H1 (cell line): ENCODE measurements around the gene FRRS1L.

ENCODE experiments used
- CTCF ChIP-seq, 3 experiments: IDR thresholded peaks; 1 replicate in 2 of 3; 2 replicates in 1 of 3; pipeline versions ENCODE4 v1.5.1 to v1.6.1; 2011; ENCODE audit warnings: low read length in 3 of 3, mild to moderate bottlenecking in 3 of 3, inconsistent platforms in 2 of 3, low read depth in 1 of 3, moderate library complexity in 1 of 3; ENCODE audit not compliant: insufficient read depth in 1 of 3; ENCODE audit errors: control extremely low read depth in 1 of 3
- EP300 ChIP-seq, 2 experiments: IDR thresholded peaks; 1 replicate in 1 of 2; 2 replicates in 1 of 2; pipeline ENCODE4 v1.6.1; 2011 to 2012; ENCODE audit warnings: low read depth in 2 of 2, low read length in 2 of 2, mild to moderate bottlenecking in 2 of 2, borderline replicate concordance in 1 of 2, inconsistent platforms in 1 of 2, moderate library complexity in 1 of 2
- MAX ChIP-seq: IDR thresholded peaks from 2 replicates; pipeline ENCODE4 v1.6.1; 2012; ENCODE audit warnings: inconsistent platforms
- POLR2AphosphoS5 ChIP-seq: IDR thresholded peaks from 2 replicates; pipeline ENCODE4 v1.6.1; 2011; ENCODE audit warnings: low read depth, low read length
- SIN3A ChIP-seq, 2 experiments: IDR thresholded peaks in 1 of 2; conservative IDR thresholded peaks in 1 of 2; 2 replicates each; pipeline ENCODE4 v1.6.1; 2011 to 2012; ENCODE audit warnings: low read length in 2 of 2, improper control_type of control experiment in 1 of 2, low read depth in 1 of 2, mild to moderate bottlenecking in 1 of 2

- TF ChIP-seq CTCF (IDR thresholded peaks at IDR 0.05; ENCODE audit: control extremely low read depth in 1 of 3, insufficient read depth in 1 of 3, low read depth in 1 of 3, low read length in 3 of 3) (no peak), POLR2AphosphoS5 (no peak), EP300 (IDR thresholded peaks at IDR 0.05; ENCODE audit: borderline replicate concordance in 1 of 2, low read depth in 2 of 2, low read length in 2 of 2) (no peak), MAX (no peak), SIN3A (conservative IDR thresholded peaks at IDR 0.05 in 1 of 2, IDR thresholded peaks at IDR 0.05 in 1 of 2; ENCODE audit: low read depth in 1 of 2, low read length in 2 of 2) (no peak)
These were observed 59.4 kb downstream of the FRRS1L start for GRCh38 chr9:109107402-109108240.
